CD14-positive monocyte (primary cell): Measurements from ENCODE around the gene OR2AT4. TPM values are rescaled to one million over a fixed set of nuclear protein-coding genes. Genes with fewer than 3 reads are reported as not detected.

ENCODE experiments used
- DNase-seq, 3 donors: peaks; one replicate each; pipeline ENCODE4 v3.0.0-alpha.2; 2011 to 2022
- H2AFZ ChIP-seq: 2 replicates; pipeline ENCODE4 v1.6.0; 2012; ENCODE audit warnings: mild to moderate bottlenecking, low read depth, low read length, inconsistent platforms; ENCODE audit not compliant: insufficient read depth, poor library complexity, severe bottlenecking
- H3K27ac ChIP-seq, 2 donors: 1 replicate in 1 of 2; 2 replicates in 1 of 2; pipeline ENCODE4 v1.5.1; 2012 to 2013; ENCODE audit warnings: low read length in 2 of 2, control low read depth in 1 of 2, inconsistent platforms in 1 of 2, low read depth in 1 of 2, mild to moderate bottlenecking in 1 of 2
- H3K27me3 ChIP-seq, 2 donors: one replicate each; pipeline versions ENCODE4 v1.6.0 to v1.6.1; 2011 to 2013; ENCODE audit warnings: low read length in 2 of 2; ENCODE audit not compliant: control insufficient read depth in 2 of 2, insufficient read depth in 2 of 2
- H3K36me3 ChIP-seq, 2 donors: replicated peaks in 1 of 2; 1 replicate in 1 of 2; 2 replicates in 1 of 2; pipeline versions ENCODE4 v1.5.1 to v1.6.1; 2012 to 2013; ENCODE audit warnings: low read length in 2 of 2, control low read depth in 1 of 2, inconsistent platforms in 1 of 2, mild to moderate bottlenecking in 1 of 2; ENCODE audit not compliant: insufficient read depth in 2 of 2, control insufficient read depth in 1 of 2
- H3K4me1 ChIP-seq, 2 donors: 1 replicate in 1 of 2; 2 replicates in 1 of 2; pipeline versions ENCODE4 v1.5.1 to v1.6.1; 2012 to 2013; ENCODE audit warnings: low read length in 2 of 2, control low read depth in 1 of 2, inconsistent platforms in 1 of 2, mild to moderate bottlenecking in 1 of 2, moderate library complexity in 1 of 2; ENCODE audit not compliant: insufficient read depth in 2 of 2, control insufficient read depth in 1 of 2
- H3K4me2 ChIP-seq: replicated peaks from 2 replicates; pipeline ENCODE3; 2012; ENCODE audit warnings: low read length, moderate library complexity, mild to moderate bottlenecking; ENCODE audit not compliant: poor library complexity, severe bottlenecking; ENCODE audit errors: extremely low read depth
- H3K4me3 ChIP-seq, 3 experiments: fragments of 200-600 bp in 1 of 3; sonication (generic) in 1 of 3; replicated peaks in 1 of 3; 1 replicate in 2 of 3; 2 replicates in 1 of 3; pipeline ENCODE4 v1.5.1; 2011 to 2013; ENCODE audit warnings: low read length in 3 of 3, mild to moderate bottlenecking in 3 of 3, control low read depth in 2 of 3, low read depth in 2 of 3, inconsistent platforms in 1 of 3, moderate library complexity in 1 of 3
- H3K79me2 ChIP-seq: 2 replicates; pipeline ENCODE4 v1.6.0; 2012; ENCODE audit warnings: mild to moderate bottlenecking, control low read depth, inconsistent platforms, low read length, moderate library complexity; ENCODE audit not compliant: insufficient read depth
- H3K9ac ChIP-seq: 2 replicates; pipeline ENCODE4 v1.6.0; 2017; ENCODE audit warnings: low read length, mild to moderate bottlenecking; ENCODE audit not compliant: insufficient read depth, poor library complexity, severe bottlenecking
- H3K9me3 ChIP-seq, 2 donors: replicated peaks in 1 of 2; 1 replicate in 1 of 2; 2 replicates in 1 of 2; pipeline versions ENCODE4 v1.5.1 to v1.6.1; 2012 to 2013; ENCODE audit warnings: low read length in 2 of 2, control low read depth in 1 of 2; ENCODE audit not compliant: control insufficient read depth in 1 of 2, insufficient read depth in 1 of 2
- H4K20me1 ChIP-seq: 2 replicates; pipeline ENCODE4 v1.6.0; 2012; ENCODE audit warnings: mild to moderate bottlenecking, low read length, control low read depth, moderate library complexity; ENCODE audit not compliant: insufficient read depth
- H3K27ac Mint-ChIP-seq, 7 donors: one replicate each; pipeline ENCODE4 v1.8.0; 2020; ENCODE audit warnings: mild to moderate bottlenecking in 7 of 7, mixed read lengths in 7 of 7, moderate library complexity in 6 of 7, inconsistent platforms in 2 of 7
- H3K27me3 Mint-ChIP-seq, 3 donors: one replicate each; pipeline ENCODE4 v1.8.0; 2021 to 2022; ENCODE audit warnings: low read depth in 3 of 3, mild to moderate bottlenecking in 3 of 3, mixed read lengths in 3 of 3, moderate library complexity in 3 of 3, inconsistent platforms in 1 of 3
- H3K36me3 Mint-ChIP-seq, 2 donors: one replicate each; pipeline ENCODE4 v1.8.0; 2020; ENCODE audit warnings: mixed read lengths in 2 of 2, inconsistent platforms in 1 of 2, mild to moderate bottlenecking in 1 of 2
- H3K4me1 Mint-ChIP-seq: one replicate; pipeline ENCODE4 v1.8.0; 2020; ENCODE audit warnings: mild to moderate bottlenecking, mixed read lengths
- H3K4me3 Mint-ChIP-seq, 2 donors: one replicate each; pipeline ENCODE4 v1.8.0; 2020; ENCODE audit warnings: mild to moderate bottlenecking in 2 of 2, mixed read lengths in 2 of 2, moderate library complexity in 1 of 2
- H3K9me3 Mint-ChIP-seq, 7 donors: one replicate each; pipeline ENCODE4 v1.8.0; 2020 to 2022; ENCODE audit warnings: mixed read lengths in 7 of 7, mild to moderate bottlenecking in 6 of 7, moderate library complexity in 6 of 7, inconsistent platforms in 2 of 7
- WGBS: methylation state at CpG from one replicate; pipeline ENCODE4 v1.1.5; 2013; ENCODE audit warnings: missing lambda C conversion rate; ENCODE audit not compliant: insufficient coverage; 5-methylcytosine and 5-hydroxymethylcytosine counted together
- intact Hi-C, 2 donors: fragments of 100-400 bp; cut with micrococcal nuclease; formaldehyde crosslinking; loops; one replicate each; pipeline versions ENCODE4 v1.15.0 to v1.15.1; 2023
- polyA plus RNA-seq, 3 donors: library from polyadenylated mRNA; depleted of rRNA in 1 of 3; unstranded in 2 of 3; stranded (reverse) in 1 of 3; fragments of 300-500 nt in 2 of 3; fragments of >200 nt in 1 of 3; fragmentation: Illumina TruSeq in 2 of 3; gene quantifications; 1 replicate in 2 of 3; 2 replicates in 1 of 3; pipeline ENCODE4 v1.2.3, GENCODE V29; 2012 to 2021
- TF ChIP-seq, protein P1 (sequence below): fragments of 200-600 bp; IDR thresholded peaks from one replicate; pipeline ENCODE4 v1.8.0; 2022; ENCODE audit warnings: antibody characterized with exemption, mild to moderate bottlenecking

The OR2AT4 gene
- polyA plus RNA-seq, 3 donors, result not detected

- Histone ChIP-seq H3K4me3 (no peak overlapping the region), H2AFZ (no peak overlapping the region), H3K4me2 (no peak overlapping the region), H3K27me3 (peaks cover 4 to 8% of the 10 kb centered on the region in 2 donors), H3K36me3 (no peaks in the 10 kb centered on the region), H3K27ac (no peak overlapping the region), H4K20me1 (no peaks in the 10 kb centered on the region), H3K79me2 (no peaks in the 10 kb centered on the region), H3K4me1 (no peaks in the 10 kb centered on the region), H3K9ac (no peak overlapping the region), H3K9me3 (no peaks in the 10 kb centered on the region)
- DNase-seq, result no peak
- TF ChIP-seq, protein P1, sequence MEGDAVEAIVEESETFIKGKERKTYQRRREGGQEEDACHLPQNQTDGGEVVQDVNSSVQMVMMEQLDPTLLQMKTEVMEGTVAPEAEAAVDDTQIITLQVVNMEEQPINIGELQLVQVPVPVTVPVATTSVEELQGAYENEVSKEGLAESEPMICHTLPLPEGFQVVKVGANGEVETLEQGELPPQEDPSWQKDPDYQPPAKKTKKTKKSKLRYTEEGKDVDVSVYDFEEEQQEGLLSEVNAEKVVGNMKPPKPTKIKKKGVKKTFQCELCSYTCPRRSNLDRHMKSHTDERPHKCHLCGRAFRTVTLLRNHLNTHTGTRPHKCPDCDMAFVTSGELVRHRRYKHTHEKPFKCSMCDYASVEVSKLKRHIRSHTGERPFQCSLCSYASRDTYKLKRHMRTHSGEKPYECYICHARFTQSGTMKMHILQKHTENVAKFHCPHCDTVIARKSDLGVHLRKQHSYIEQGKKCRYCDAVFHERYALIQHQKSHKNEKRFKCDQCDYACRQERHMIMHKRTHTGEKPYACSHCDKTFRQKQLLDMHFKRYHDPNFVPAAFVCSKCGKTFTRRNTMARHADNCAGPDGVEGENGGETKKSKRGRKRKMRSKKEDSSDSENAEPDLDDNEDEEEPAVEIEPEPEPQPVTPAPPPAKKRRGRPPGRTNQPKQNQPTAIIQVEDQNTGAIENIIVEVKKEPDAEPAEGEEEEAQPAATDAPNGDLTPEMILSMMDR, result no peak
- Mint-ChIP-seq H3K27ac (no peak overlapping the region), H3K4me1 (no peaks in the 10 kb centered on the region), H3K36me3 (no peaks in the 10 kb centered on the region), H3K9me3 (peaks cover 0 to 5% (median 2%) of the 10 kb centered on the region in 7 donors), H3K4me3 (peak overlapping the region in 1 of 2 donors; percentile 32), H3K27me3 (peaks cover 19 to 27% (median 21%) of the 10 kb centered on the region in 3 donors)
- intact Hi-C loops, result no loop called here
- no CpG with 5 or more reads among the region's 1 CpG for WGBS
Measured at GRCh38 chr11:75084883-75085282, 11.8 kb downstream of the OR2AT4 start.

DNA sequence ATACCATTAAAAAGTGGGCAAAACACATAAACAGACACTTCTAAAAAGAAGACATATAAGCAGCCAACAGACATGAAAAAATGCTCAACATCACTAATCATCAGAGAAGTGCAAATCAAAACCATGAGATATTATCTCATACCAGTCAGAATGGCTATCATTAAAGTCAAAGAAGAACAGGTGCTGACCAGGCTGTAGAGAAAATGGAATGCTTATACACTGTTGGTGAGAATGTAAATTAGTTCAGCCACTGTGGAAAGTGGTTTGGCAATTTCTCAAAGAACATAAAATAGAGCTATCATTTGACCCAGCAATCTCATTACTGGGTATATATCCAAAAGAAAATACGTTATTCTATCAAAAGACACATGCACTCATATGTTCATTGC lies 13.5 kb downstream of the OR2AT4 start:
- WGBS, result no CpG with 5 or more reads among the region's 1 CpG
- Histone ChIP-seq H3K27ac (no peak overlapping the region), H3K4me3 (no peak overlapping the region), H3K4me1 (no peaks in the 10 kb centered on the region), H4K20me1 (no peaks in the 10 kb centered on the region), H3K79me2 (no peaks in the 10 kb centered on the region), H3K4me2 (no peak overlapping the region), H3K27me3 (peaks cover 2 to 8% of the 10 kb centered on the region in 2 donors), H3K9me3 (no peaks in the 10 kb centered on the region), H2AFZ (no peak overlapping the region), H3K9ac (no peak overlapping the region), H3K36me3 (no peaks in the 10 kb centered on the region)
- Mint-ChIP-seq H3K36me3 (no peaks in the 10 kb centered on the region), H3K4me3 (no peak overlapping the region), H3K4me1 (no peaks in the 10 kb centered on the region), H3K27me3 (peaks cover 15 to 27% (median 15%) of the 10 kb centered on the region in 3 donors), H3K27ac (no peak overlapping the region), H3K9me3 (peaks cover 0 to 2% (median 0%) of the 10 kb centered on the region in 7 donors)
- no peak for DNase-seq
- TF ChIP-seq, protein P1, result no peak
- intact Hi-C loops, result no loop called here
